ENCODE measurements around the gene SCUBE2. TPM values are rescaled to one million over a fixed set of nuclear protein-coding genes. Genes with fewer than 3 reads are reported as not detected.

The SCUBE2 gene
- total and polyA plus RNA-seq, 3 experiments from 2014 or later, result 0.47 TPM; not detected in 2

DNA sequence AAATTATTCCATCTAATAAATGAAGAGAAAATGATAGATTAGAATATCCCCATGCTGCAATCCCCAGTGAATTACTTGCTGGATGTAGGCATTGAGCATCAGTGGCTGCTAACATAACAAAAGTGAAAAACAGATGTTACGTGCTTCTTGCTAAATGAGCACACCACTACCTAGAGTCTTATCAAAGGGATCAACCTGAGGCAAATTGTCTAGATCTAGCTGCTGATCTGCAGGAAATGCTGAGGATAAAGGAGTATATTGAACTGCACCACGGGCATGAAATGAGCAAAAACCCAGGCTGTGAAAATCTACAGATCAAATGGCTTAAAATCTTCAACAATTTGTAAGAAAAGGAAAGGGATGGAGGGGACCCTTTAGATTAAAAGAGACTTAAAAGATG is 45.3 kb upstream of the SCUBE2 start:
- H3K27ac Mint-ChIP-seq, result peak overlapping the region in 2 of 8 donors; percentile 34 to 49
- no peak overlapping the region for H3K27ac ChIP-seq (ENCODE audit: low read depth, low read length)
- DNase-seq, result no peak
- ChIA-PET POLR2A (no interaction called here), CTCF (interaction anchor here (0.9 to 3.6 kb wide), 8 partner anchors 11 to 227 kb away, joined by 3 to 51 read pairs (median 6); no protein-coding TSS in a partner anchor)
- peaks cover 11% of the 10 kb centered on the region for H3K36me3 ChIP-seq (ENCODE audit: insufficient read depth, low read length)
- H3K36me3 Mint-ChIP-seq, result peaks cover 4 to 23% (median 4%) of the 10 kb centered on the region in 3 donors
- peaks cover 0 to 4% of the 10 kb centered on the region in 2 donors for H3K27me3 Mint-ChIP-seq
- H3K4me3 Mint-ChIP-seq, result no peak overlapping the region
- H3K9me3 ChIP-seq (ENCODE audit: low read length), result no peaks in the 10 kb centered on the region
- no peaks in the 10 kb centered on the region for H3K4me1 ChIP-seq (ENCODE audit: insufficient read depth, low read length)
- peaks cover 13 to 17% (median 14%) of the 10 kb centered on the region in 3 donors for H3K4me1 Mint-ChIP-seq
- no peaks in the 10 kb centered on the region for H3K27me3 ChIP-seq (ENCODE audit: insufficient read depth, low read length, poor library complexity, severe bottlenecking)
- no peak overlapping the region for H3K4me3 ChIP-seq (ENCODE audit: low read length)
- H3K9me3 Mint-ChIP-seq, result no peaks in the 10 kb centered on the region

DNA sequence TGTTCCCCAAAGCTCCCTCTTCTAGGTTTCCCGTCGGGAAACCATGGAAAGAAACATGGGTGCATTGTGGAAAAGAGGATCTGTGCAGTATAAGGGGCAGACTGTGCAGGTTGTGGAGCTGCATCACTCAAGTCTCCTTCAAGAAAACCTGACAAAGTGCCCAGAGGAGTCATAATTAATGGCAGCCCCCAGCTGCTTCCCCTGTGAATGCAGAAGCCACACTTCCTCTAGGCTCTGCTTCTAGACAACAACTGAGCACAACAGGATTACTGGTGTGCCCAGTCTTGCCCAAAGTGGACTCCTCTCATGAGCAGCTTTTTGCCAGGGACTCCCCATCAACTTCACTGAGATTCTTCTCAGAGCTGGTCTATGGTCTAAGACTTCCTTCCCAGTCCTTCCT is 42.6 kb upstream of the SCUBE2 start:
- Histone ChIP-seq H3K4me1 (ENCODE audit: insufficient read depth, low read length) (no peaks in the 10 kb centered on the region), H3K9me3 (ENCODE audit: low read length) (no peaks in the 10 kb centered on the region), H3K36me3 (ENCODE audit: insufficient read depth, low read length) (no peaks in the 10 kb centered on the region), H3K27ac (ENCODE audit: low read depth, low read length) (no peak overlapping the region), H3K4me3 (ENCODE audit: low read length) (no peak overlapping the region), H3K27me3 (ENCODE audit: insufficient read depth, low read length, poor library complexity, severe bottlenecking) (no peaks in the 10 kb centered on the region)
- ChIA-PET CTCF (interaction anchor here (1.6 kb wide), 1 partner anchor 11 kb away, joined by 5 read pairs; no protein-coding TSS in a partner anchor), POLR2A (no interaction called here)
- H3K36me3 Mint-ChIP-seq, result peaks cover 0 to 4% (median 3%) of the 10 kb centered on the region in 3 donors
- peaks cover 0 to 4% of the 10 kb centered on the region in 2 donors for H3K27me3 Mint-ChIP-seq
- DNase-seq, result no peak
- H3K4me1 Mint-ChIP-seq, result peaks cover 13 to 17% (median 14%) of the 10 kb centered on the region in 3 donors
- no peaks in the 10 kb centered on the region for H3K9me3 Mint-ChIP-seq
- H3K27ac Mint-ChIP-seq, result no peak overlapping the region
- H3K4me3 Mint-ChIP-seq, result no peak overlapping the region

DNA sequence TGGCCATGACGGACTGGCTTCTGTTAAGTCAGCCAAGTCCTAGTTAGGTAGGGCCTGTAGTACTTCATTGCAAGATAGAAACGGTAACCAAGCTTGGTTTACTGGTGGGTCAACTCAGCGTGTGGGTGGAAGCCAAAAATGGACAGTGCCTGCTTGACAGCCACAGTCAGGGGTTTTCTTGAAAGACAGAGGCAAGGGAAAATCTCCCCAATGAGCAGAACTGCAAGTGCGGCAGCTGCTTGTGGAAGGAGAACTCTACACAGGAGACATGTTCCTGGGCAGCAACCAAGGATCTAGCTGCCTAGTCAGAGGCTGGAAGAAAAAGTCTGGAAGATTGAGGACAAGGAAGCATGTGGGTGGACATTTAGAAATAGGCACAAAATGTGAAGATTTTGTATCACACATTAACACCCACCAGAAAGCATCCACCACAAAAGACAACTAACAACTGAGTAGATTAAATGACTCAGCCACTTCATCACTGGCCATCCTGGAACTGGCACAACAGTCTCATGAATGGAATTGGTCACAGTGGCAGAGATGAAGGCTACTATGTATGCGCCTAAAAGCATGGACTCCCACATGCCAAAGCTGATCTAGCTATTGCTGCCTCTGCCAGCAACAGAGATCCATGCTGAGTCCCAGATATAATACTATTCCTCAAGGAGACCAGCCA is 40.9 kb upstream of the SCUBE2 start:
- POLR2A ChIA-PET, result no interaction called here
- no peak for DNase-seq
- H3K27me3 ChIP-seq (ENCODE audit: insufficient read depth, low read length, poor library complexity, severe bottlenecking), result no peaks in the 10 kb centered on the region
- H3K36me3 ChIP-seq (ENCODE audit: insufficient read depth, low read length), result no peaks in the 10 kb centered on the region
- H3K36me3 Mint-ChIP-seq, result peaks cover 0 to 4% (median 0%) of the 10 kb centered on the region in 3 donors
- H3K27me3 Mint-ChIP-seq, result peaks cover 0 to 6% of the 10 kb centered on the region in 2 donors
- H3K4me3 Mint-ChIP-seq, result no peak overlapping the region
- H3K4me1 Mint-ChIP-seq, result peaks cover 6 to 8% (median 7%) of the 10 kb centered on the region in 3 donors
- H3K4me1 ChIP-seq (ENCODE audit: insufficient read depth, low read length), result no peaks in the 10 kb centered on the region
- H3K27ac Mint-ChIP-seq, result no peak overlapping the region
- H3K4me3 ChIP-seq (ENCODE audit: low read length), result no peak overlapping the region
- H3K27ac ChIP-seq (ENCODE audit: low read depth, low read length), result no peak overlapping the region
- CTCF ChIA-PET, result no interaction called here
- H3K9me3 ChIP-seq (ENCODE audit: low read length), result no peaks in the 10 kb centered on the region
- no peaks in the 10 kb centered on the region for H3K9me3 Mint-ChIP-seq

DNA sequence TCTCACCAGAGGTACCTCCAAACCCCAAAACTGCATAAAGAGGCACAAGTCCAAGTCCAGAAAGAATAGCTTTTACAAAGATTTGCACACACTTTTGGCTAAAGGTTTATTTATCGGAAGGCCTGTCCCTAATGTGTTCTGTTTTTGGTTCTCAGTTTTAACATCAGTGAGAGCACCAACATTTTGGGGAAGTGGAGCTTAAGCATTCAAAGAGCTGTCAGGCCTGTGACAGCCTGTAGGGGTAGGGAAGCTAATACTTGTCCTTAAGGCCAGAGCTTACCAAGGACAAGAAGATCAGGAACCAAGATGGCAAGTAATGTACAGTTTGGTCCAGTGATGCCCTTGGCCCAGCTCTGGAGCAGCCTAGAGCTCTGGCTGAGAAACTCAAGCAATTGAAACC is 38.9 kb upstream of the SCUBE2 start:
- Mint-ChIP-seq H3K4me3 (no peak overlapping the region), H3K4me1 (peaks cover 0 to 9% (median 8%) of the 10 kb centered on the region in 3 donors), H3K9me3 (no peaks in the 10 kb centered on the region), H3K27ac (peak overlapping the region in 1 of 8 donors; percentile 32), H3K27me3 (peaks cover 0 to 6% of the 10 kb centered on the region in 2 donors), H3K36me3 (no peaks in the 10 kb centered on the region)
- Histone ChIP-seq H3K36me3 (ENCODE audit: insufficient read depth, low read length) (no peaks in the 10 kb centered on the region), H3K4me1 (ENCODE audit: insufficient read depth, low read length) (no peaks in the 10 kb centered on the region), H3K4me3 (ENCODE audit: low read length) (no peak overlapping the region), H3K9me3 (ENCODE audit: low read length) (no peaks in the 10 kb centered on the region), H3K27me3 (ENCODE audit: insufficient read depth, low read length, poor library complexity, severe bottlenecking) (no peaks in the 10 kb centered on the region), H3K27ac (ENCODE audit: low read depth, low read length) (no peak overlapping the region)
- no peak for DNase-seq
- ChIA-PET CTCF (interaction anchor here (0.9 to 1.4 kb wide), 3 partner anchors 8 to 377 kb away, joined by 3 to 5 read pairs (median 4); no protein-coding TSS in a partner anchor), POLR2A (no interaction called here)

DNA sequence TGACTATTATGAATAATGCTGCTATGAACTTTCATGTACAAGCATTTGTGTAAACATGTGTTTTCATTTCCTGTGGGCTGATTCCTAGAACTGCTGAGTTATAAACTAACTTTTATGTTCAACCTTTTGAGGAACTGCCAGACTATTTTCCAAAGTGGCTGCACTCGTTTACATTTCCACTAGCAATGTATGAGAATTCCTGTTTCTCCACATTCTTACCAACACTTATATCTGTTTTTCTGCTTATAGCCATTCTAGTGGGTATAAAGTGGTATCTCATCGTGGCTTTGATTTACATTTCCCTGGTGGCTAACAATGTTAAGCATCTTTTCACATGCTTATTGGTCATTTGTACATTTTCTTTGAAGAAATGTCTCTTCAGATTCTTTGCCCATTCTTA is 35.2 kb upstream of the SCUBE2 start:
- ChIA-PET POLR2A (no interaction called here), CTCF (interaction anchor here (1.1 to 1.3 kb wide), 2 partner anchors 13 kb away, joined by 3 read pairs; no protein-coding TSS in a partner anchor)
- H3K27me3 ChIP-seq (ENCODE audit: insufficient read depth, low read length, poor library complexity, severe bottlenecking), result no peaks in the 10 kb centered on the region
- H3K4me3 Mint-ChIP-seq, result no peak overlapping the region
- no peak overlapping the region for H3K27ac ChIP-seq (ENCODE audit: low read depth, low read length)
- no peaks in the 10 kb centered on the region for H3K4me1 ChIP-seq (ENCODE audit: insufficient read depth, low read length)
- no peaks in the 10 kb centered on the region for H3K9me3 Mint-ChIP-seq
- peaks cover 0 to 9% (median 8%) of the 10 kb centered on the region in 3 donors for H3K4me1 Mint-ChIP-seq
- H3K36me3 Mint-ChIP-seq, result no peaks in the 10 kb centered on the region
- peaks cover 6 to 7% of the 10 kb centered on the region in 2 donors for H3K27me3 Mint-ChIP-seq
- H3K9me3 ChIP-seq (ENCODE audit: low read length), result no peaks in the 10 kb centered on the region
- no peak for DNase-seq
- H3K4me3 ChIP-seq (ENCODE audit: low read length), result no peak overlapping the region
- no peaks in the 10 kb centered on the region for H3K36me3 ChIP-seq (ENCODE audit: insufficient read depth, low read length)
- H3K27ac Mint-ChIP-seq, result no peak overlapping the region

DNA sequence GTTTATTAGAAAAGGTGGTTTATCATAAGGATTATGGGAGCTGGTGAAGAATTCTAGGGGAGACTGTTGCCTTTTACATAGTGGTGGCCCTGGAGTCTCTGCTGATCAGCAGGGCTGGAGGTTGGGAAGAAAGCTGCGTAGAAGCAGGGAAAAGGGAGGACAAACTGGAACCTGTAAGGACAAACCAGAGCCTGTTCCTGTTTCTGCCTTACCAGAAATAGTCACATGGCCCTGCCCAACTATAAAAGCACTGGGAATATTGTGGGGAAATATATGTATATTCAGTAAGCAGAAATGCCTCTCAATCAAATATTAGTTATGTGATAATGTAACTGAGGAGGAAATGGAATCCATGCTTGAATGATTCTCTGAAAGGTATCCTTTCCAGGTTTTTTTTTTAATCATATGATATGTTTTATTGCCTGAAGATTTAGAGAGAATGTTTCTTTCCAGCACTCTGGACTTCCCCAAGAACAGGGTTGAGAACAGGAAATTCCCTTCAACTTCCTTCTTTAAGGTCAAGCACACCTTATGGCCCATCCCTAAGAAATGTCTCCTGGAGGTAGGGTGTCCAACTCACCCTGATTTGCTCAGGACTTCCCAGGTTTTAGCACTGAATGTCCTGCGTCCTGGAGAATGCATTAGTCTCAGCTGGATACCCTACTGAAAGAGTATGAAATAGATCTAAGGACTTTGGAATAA is 33.9 kb upstream of the SCUBE2 start:
- no peak for DNase-seq
- Mint-ChIP-seq H3K4me3 (no peak overlapping the region), H3K27me3 (peaks cover 6 to 10% of the 10 kb centered on the region in 2 donors), H3K4me1 (peaks cover 0 to 9% (median 8%) of the 10 kb centered on the region in 3 donors), H3K36me3 (no peaks in the 10 kb centered on the region), H3K9me3 (no peaks in the 10 kb centered on the region), H3K27ac (no peak overlapping the region)
- no peaks in the 10 kb centered on the region for H3K27me3 ChIP-seq (ENCODE audit: insufficient read depth, low read length, poor library complexity, severe bottlenecking)
- no peaks in the 10 kb centered on the region for H3K4me1 ChIP-seq (ENCODE audit: insufficient read depth, low read length)
- CTCF ChIA-PET, result interaction anchor here (1.1 to 1.5 kb wide), 3 partner anchors 12 to 15 kb away, joined by 3 to 5 read pairs (median 3); no protein-coding TSS in a partner anchor
- H3K27ac ChIP-seq (ENCODE audit: low read depth, low read length), result no peak overlapping the region
- POLR2A ChIA-PET, result no interaction called here
- no peaks in the 10 kb centered on the region for H3K9me3 ChIP-seq (ENCODE audit: low read length)
- no peaks in the 10 kb centered on the region for H3K36me3 ChIP-seq (ENCODE audit: insufficient read depth, low read length)
- no peak overlapping the region for H3K4me3 ChIP-seq (ENCODE audit: low read length)

DNA sequence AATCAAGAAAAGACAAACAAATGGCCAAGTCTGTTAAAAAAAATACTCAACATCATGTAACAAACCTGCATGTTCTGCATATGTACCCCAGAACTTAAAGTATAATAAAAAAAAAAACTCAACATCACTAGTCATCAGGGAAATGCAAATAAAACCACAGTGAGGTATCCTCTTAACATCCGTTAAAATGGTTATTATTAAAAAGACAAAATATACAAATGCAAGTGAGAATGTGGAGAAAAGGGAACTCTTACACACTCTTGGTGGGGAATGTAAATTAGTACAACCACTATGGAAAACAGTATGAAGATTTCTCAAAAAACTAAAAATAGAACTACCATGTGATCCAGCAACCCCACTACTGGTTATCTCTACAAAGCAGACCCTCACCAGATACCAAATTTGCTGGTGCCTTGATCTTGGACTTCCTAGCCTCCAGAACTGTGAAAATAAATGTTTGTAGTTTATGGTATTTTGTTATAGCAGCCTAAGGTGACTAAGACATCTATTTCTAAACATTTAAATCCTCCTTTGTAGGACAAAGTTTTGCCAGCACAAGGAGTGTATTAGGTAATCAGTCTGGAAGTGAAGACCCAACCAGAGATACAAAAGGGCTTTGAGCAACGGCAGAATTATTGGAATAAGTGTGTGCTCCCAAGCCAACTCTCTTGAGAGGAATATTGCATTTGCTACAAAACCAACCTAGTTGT is 32.4 kb upstream of the SCUBE2 start:
- Mint-ChIP-seq H3K9me3 (no peaks in the 10 kb centered on the region), H3K27ac (no peak overlapping the region), H3K36me3 (no peaks in the 10 kb centered on the region), H3K4me3 (no peak overlapping the region), H3K4me1 (peaks cover 0 to 9% (median 8%) of the 10 kb centered on the region in 3 donors), H3K27me3 (peaks cover 6 to 10% of the 10 kb centered on the region in 2 donors)
- Histone ChIP-seq H3K4me1 (ENCODE audit: insufficient read depth, low read length) (no peaks in the 10 kb centered on the region), H3K4me3 (ENCODE audit: low read length) (no peak overlapping the region), H3K9me3 (ENCODE audit: low read length) (no peaks in the 10 kb centered on the region), H3K27me3 (ENCODE audit: insufficient read depth, low read length, poor library complexity, severe bottlenecking) (no peaks in the 10 kb centered on the region), H3K27ac (ENCODE audit: low read depth, low read length) (no peak overlapping the region), H3K36me3 (ENCODE audit: insufficient read depth, low read length) (no peaks in the 10 kb centered on the region)
- no peak for DNase-seq
- CTCF ChIA-PET, result no interaction called here
- POLR2A ChIA-PET, result no interaction called here

DNA sequence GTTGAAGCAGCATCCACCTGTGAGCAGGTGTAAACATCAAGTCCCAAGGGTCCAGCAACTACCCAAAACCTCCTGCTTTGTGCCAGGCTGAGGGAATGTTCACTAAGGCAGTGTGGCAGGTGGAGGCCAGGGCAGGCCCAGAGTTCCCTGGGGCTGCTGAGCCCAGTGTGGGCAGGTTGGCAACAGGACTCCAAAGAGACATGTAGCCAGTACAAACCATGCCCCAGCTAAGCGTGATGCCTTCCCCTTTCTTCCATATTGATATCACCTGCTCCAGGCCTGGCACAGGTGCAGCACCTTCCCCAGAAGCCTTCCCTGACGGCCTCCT is 30.0 kb upstream of the SCUBE2 start:
- no peak overlapping the region for H3K27ac Mint-ChIP-seq
- ChIA-PET CTCF (interaction anchor here (1.6 kb wide), 1 partner anchor 17 kb away, joined by 3 read pairs; no protein-coding TSS in a partner anchor), POLR2A (no interaction called here)
- Histone ChIP-seq H3K9me3 (ENCODE audit: low read length) (no peaks in the 10 kb centered on the region), H3K27me3 (ENCODE audit: insufficient read depth, low read length, poor library complexity, severe bottlenecking) (no peaks in the 10 kb centered on the region), H3K36me3 (ENCODE audit: insufficient read depth, low read length) (no peaks in the 10 kb centered on the region), H3K4me3 (ENCODE audit: low read length) (no peak overlapping the region), H3K4me1 (ENCODE audit: insufficient read depth, low read length) (no peaks in the 10 kb centered on the region), H3K27ac (ENCODE audit: low read depth, low read length) (no peak overlapping the region)
- no peaks in the 10 kb centered on the region for H3K9me3 Mint-ChIP-seq
- DNase-seq, result no peak
- H3K36me3 Mint-ChIP-seq, result no peaks in the 10 kb centered on the region
- H3K4me1 Mint-ChIP-seq, result peaks cover 0 to 3% (median 3%) of the 10 kb centered on the region in 3 donors
- H3K27me3 Mint-ChIP-seq, result peaks cover 11% of the 10 kb centered on the region in 2 donors
- no peak overlapping the region for H3K4me3 Mint-ChIP-seq

All from CD8-positive, alpha-beta memory T cell (primary cell).